Measurements from ENCODE around the gene ATP6V0B.
A peak's percentile ranks its signal among the peaks of the same experiment; 100 is the strongest.

Gene ATP6V0B

DNA sequence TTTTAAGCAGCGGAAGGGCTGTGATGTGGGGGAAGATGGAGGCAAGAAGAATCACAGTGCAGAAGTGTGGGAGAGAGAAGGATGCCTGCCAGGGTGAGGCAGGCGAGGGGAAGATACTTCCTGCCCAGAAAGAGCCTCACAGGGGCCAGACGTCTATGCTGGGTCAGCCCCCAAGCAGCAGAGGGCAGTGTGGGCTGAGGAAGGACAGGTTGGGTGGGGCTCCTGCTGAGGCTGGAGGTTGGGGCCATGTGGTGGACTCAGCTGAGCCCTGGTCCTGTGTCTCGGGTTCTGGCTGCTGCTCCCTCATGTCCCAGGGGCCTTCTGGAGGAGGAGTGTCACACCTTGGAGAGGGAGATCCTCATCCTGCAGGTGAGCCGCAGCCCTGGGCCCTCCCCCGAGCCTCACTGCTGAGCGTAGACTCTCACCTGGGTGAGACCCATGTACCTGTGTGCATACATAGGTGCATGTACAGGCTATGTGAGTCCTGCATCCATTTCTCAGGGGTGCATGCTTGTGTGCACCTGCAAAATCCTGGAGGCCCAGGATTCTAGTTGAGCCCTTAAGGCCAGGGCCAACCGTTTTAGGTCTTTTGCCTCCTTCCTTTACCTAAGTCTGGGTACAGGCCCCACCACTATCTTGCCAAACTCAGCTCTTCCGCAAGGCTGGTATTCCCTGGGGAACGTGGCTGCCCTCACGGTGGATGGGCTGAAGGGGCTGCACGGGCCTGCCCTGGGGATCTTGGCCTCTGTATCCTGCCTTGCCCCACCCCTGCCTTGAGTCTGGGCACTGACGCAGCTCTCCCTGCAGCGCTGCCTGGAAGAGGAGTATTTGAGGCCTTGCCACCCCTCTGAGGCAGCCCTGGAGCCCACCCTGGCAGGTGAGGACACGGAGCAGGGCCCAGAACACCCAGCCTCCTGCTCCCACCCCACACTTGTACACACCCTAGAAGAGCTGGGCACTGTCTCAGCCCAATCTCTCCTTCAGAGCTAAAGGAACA, 20.3 kb downstream of the ATP6V0B start:
- H3K4me3 ChIP-seq (ENCODE audit: low read depth, low read length) = no peak overlapping the region
- TF ChIP-seq, protein P1, sequence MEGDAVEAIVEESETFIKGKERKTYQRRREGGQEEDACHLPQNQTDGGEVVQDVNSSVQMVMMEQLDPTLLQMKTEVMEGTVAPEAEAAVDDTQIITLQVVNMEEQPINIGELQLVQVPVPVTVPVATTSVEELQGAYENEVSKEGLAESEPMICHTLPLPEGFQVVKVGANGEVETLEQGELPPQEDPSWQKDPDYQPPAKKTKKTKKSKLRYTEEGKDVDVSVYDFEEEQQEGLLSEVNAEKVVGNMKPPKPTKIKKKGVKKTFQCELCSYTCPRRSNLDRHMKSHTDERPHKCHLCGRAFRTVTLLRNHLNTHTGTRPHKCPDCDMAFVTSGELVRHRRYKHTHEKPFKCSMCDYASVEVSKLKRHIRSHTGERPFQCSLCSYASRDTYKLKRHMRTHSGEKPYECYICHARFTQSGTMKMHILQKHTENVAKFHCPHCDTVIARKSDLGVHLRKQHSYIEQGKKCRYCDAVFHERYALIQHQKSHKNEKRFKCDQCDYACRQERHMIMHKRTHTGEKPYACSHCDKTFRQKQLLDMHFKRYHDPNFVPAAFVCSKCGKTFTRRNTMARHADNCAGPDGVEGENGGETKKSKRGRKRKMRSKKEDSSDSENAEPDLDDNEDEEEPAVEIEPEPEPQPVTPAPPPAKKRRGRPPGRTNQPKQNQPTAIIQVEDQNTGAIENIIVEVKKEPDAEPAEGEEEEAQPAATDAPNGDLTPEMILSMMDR (IDR thresholded peaks at IDR 0.05; ENCODE audit: low read depth, low read length) = peak; percentile 45
- peak; percentile 59 for TF ChIP-seq MYC (IDR thresholded peaks at IDR 0.05; ENCODE audit: low read depth, low read length)
- no peak for TF ChIP-seq POLR2A (IDR thresholded peaks at IDR 0.05; ENCODE audit: extremely low read depth, insufficient read length)
- TF ChIP-seq, protein P2, sequence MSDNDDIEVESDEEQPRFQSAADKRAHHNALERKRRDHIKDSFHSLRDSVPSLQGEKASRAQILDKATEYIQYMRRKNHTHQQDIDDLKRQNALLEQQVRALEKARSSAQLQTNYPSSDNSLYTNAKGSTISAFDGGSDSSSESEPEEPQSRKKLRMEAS (IDR thresholded peaks at IDR 0.05; ENCODE audit: low read depth, low read length) = peak; percentile 46; the same call in 1 of the 2 replicates
- DNase-seq (ENCODE audit: low read depth) = peak; percentile 68

DNA sequence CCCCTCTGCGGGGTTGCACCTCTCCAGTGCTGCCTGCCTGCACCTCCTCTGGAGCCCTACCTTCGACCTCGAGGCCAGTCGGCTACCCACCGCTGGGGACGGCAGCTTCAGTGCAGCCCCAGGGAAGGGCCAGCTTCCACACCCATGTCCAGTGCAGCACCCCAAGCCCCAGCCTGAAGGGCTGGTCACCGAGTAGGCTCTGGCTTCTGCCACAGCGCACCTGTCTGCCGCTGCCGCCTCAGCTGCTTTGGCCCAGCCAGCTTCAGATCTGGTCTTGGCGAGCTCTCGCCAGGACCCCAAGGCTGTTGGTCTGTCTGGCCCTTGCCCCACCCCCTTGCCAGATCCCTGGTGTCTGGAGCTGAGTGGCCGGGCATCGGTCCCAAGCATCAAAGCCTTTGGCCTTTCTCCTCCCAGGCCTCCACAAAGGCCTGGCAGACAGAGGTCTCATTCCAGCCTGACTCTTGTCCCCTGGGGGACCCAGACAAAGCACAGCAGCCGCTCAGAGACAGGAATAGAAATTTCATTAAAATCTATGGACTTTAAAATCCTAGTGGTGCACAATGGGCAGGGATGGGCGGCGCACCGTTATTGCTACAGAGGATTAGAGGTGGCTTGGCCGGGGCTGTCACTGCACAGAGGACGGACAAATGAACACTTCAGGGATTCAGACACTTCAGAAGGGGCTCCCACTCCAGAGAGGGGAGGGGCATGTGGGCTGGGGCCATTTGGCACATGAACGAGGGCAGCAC, 21.4 kb downstream of the ATP6V0B start:
- no peak overlapping the region for H3K4me3 ChIP-seq (ENCODE audit: low read depth, low read length)
- DNase-seq (ENCODE audit: low read depth) = no peak
- TF ChIP-seq POLR2A (IDR thresholded peaks at IDR 0.05; ENCODE audit: extremely low read depth, insufficient read length) = no peak
- TF ChIP-seq, protein P2 (IDR thresholded peaks at IDR 0.05; ENCODE audit: low read depth, low read length) = no peak
- no peak for TF ChIP-seq MYC (IDR thresholded peaks at IDR 0.05; ENCODE audit: low read depth, low read length)
- TF ChIP-seq, protein P1 (IDR thresholded peaks at IDR 0.05; ENCODE audit: low read depth, low read length) = no peak

DNA sequence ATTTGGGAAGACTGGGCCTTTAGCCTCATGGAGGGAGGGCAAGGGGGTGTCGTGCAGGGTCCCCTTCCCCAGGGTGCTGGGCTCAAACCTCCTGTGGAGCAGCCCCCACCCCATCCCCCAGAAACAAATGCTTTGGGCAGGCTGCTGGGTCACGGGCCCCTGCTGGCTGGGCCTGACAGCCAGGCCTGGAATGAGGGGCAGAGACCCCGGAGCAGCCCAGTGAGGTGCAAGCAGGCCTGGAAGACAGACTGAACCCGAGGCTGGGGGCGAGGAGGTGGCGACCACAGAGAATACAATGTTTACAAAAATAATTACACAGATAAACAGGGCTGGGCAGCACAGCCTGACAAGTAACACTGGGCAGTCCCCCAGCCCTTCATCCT, 22.0 kb downstream of the ATP6V0B start:
- DNase-seq (ENCODE audit: low read depth) = no peak
- TF ChIP-seq, protein P2 (IDR thresholded peaks at IDR 0.05; ENCODE audit: low read depth, low read length) = no peak
- TF ChIP-seq MYC (IDR thresholded peaks at IDR 0.05; ENCODE audit: low read depth, low read length) (no peak), POLR2A (IDR thresholded peaks at IDR 0.05; ENCODE audit: extremely low read depth, insufficient read length) (no peak)
- TF ChIP-seq, protein P1 (IDR thresholded peaks at IDR 0.05; ENCODE audit: low read depth, low read length) = no peak
- no peak overlapping the region for H3K4me3 ChIP-seq (ENCODE audit: low read depth, low read length)

DNA sequence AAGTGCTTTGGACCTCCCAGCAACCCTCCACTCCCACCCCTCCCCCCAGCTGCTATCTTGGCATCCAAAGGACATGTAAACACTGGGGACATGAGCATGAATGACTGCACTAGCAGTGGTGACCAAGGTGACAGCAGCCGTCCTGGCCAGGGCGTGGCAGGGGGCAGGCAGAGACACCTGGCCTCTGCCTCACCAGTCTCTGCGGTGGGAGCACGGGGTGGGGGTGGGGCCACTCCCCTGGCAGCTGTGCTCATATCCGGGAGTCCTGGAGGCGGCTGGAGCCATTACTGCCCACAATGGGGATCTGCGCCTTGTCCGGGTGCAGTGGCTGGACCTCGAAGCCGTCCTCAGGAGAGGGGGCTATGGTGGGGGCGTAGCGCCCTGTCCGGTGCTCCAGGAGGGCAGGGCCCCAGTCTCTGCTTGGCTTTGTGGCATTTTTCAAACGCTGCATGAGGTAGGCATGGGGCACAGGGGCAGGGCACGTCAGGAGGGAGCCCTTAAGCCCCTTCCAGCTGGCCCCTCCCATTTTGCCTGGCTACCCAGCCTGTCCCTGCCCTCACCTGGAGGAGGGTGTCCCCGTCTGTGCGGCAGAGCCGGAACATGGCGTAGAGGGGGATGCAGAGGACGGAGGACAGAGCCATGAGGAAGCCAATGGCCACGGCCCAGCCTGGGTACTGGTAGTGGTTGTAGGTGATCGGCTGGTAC, 22.7 kb downstream of the ATP6V0B start:
- no peak for DNase-seq (ENCODE audit: low read depth)
- TF ChIP-seq POLR2A (IDR thresholded peaks at IDR 0.05; ENCODE audit: extremely low read depth, insufficient read length) (no peak), MYC (IDR thresholded peaks at IDR 0.05; ENCODE audit: low read depth, low read length) (no peak)
- TF ChIP-seq, protein P2 (IDR thresholded peaks at IDR 0.05; ENCODE audit: low read depth, low read length) = no peak
- TF ChIP-seq, protein P1 (IDR thresholded peaks at IDR 0.05; ENCODE audit: low read depth, low read length) = no peak
- H3K4me3 ChIP-seq (ENCODE audit: low read depth, low read length) = no peak overlapping the region

DNA sequence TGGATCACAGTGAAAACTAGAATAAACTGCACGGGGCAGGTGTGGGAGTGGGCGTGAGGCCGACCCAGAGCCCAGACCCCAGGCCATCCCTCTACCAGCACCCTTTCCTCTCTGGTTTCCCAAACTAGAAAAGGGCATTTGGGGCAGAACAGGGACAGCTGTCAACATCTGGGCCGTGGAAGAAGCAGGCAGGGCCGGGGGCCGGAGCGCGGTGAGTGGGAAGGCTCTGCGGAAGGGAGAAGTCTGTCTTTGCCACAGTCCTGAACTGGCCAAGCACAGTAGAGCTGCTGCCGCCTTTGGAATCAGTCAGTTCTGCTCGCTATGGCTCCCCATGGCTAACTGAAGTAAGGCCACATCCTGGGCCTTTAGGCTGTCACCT, 23.2 kb downstream of the ATP6V0B start:
- H3K4me3 ChIP-seq (ENCODE audit: low read depth, low read length) = no peak overlapping the region
- TF ChIP-seq, protein P1 (IDR thresholded peaks at IDR 0.05; ENCODE audit: low read depth, low read length) = no peak
- TF ChIP-seq MYC (IDR thresholded peaks at IDR 0.05; ENCODE audit: low read depth, low read length) = no peak
- TF ChIP-seq POLR2A (IDR thresholded peaks at IDR 0.05; ENCODE audit: extremely low read depth, insufficient read length) = no peak
- TF ChIP-seq, protein P2 (IDR thresholded peaks at IDR 0.05; ENCODE audit: low read depth, low read length) = no peak
- DNase-seq (ENCODE audit: low read depth) = no peak

Measured in NB4 (cell line).